Left lung (tissue), 10 donors: Measurements from ENCODE around the gene HES4. TPM values are rescaled to one million over a fixed set of nuclear protein-coding genes. Genes with fewer than 3 reads are reported as not detected.
A peak's percentile ranks its signal among the peaks of the same experiment; 100 is the strongest.

Experiments
- ATAC-seq: fragments of 200-7000 bp; cut with Tn5 transposase; one replicate; pipeline ENCODE4 v1.9.1; 2020; ENCODE audit warnings: moderate library complexity
- DNase-seq, 4 donors: peaks; one replicate each; pipeline ENCODE4 v3.0.0-alpha.2; 2013 to 2020
- H3K27ac ChIP-seq, 2 donors: fragments of 200-600 bp; sonication (generic) in 1 of 2; one replicate each; pipeline versions ENCODE4 v1.5.0 to v1.8.0; 2020 to 2021
- H3K27me3 ChIP-seq, 2 donors: fragments of 200-600 bp; sonication (generic) in 1 of 2; one replicate each; pipeline versions ENCODE4 v1.5.0 to v1.8.0; 2020 to 2021
- H3K36me3 ChIP-seq, 2 donors: fragments of 200-600 bp; sonication (generic) in 1 of 2; one replicate each; pipeline versions ENCODE4 v1.5.0 to v1.8.0; 2020 to 2021
- H3K4me1 ChIP-seq, 2 donors: fragments of 200-600 bp; one replicate each; pipeline ENCODE4 v1.8.0; 2021
- H3K4me3 ChIP-seq, 2 donors: fragments of 200-600 bp; sonication (generic) in 1 of 2; one replicate each; pipeline versions ENCODE4 v1.5.0 to v1.8.0; 2020 to 2021; ENCODE audit warnings: mild to moderate bottlenecking in 1 of 2
- H3K9me3 ChIP-seq, 2 donors: fragments of 200-600 bp; sonication (generic) in 1 of 2; one replicate each; pipeline versions ENCODE4 v1.5.0 to v1.8.0; 2020 to 2021
- intact Hi-C, 2 donors: fragments of 100-400 bp; cut with DNase I; formaldehyde crosslinking; loops; one replicate each; pipeline versions ENCODE4 v1.11.2 to v1.14.2; 2022
- polyA plus RNA-seq, 6 donors: library from polyadenylated mRNA; unstranded; fragments of 120-200 nt; gene quantifications; one replicate each; pipeline ENCODE4 v1.2.1, GENCODE V29; 2013; ENCODE audit not compliant: insufficient read length in 6 of 6
- total RNA-seq, 2 donors: library from RNA; stranded (reverse); fragmentation: NEBNext Ultra II Directional; extraction: Animal tissue kit (Norgen Biotek cat#: 25700); gene quantifications; one replicate each; pipeline ENCODE4 v1.2.1, GENCODE V29; 2021
- TF ChIP-seq, protein P1 (sequence below), 2 donors: fragments of 200-600 bp; sonication (generic) in 1 of 2; IDR thresholded peaks; one replicate each; pipeline versions ENCODE4 v1.5.0 to v1.8.0; 2021; ENCODE audit warnings: antibody characterized with exemption in 2 of 2
- donor health status: DM: no; HTN: yes; CAD: no.
- donor health status: DM: no; HTN: no; CAD: no.

The HES4 gene
- total and polyA plus RNA-seq, 8 donors: 4.4 to 37.5 (median 10.2) TPM

DNA sequence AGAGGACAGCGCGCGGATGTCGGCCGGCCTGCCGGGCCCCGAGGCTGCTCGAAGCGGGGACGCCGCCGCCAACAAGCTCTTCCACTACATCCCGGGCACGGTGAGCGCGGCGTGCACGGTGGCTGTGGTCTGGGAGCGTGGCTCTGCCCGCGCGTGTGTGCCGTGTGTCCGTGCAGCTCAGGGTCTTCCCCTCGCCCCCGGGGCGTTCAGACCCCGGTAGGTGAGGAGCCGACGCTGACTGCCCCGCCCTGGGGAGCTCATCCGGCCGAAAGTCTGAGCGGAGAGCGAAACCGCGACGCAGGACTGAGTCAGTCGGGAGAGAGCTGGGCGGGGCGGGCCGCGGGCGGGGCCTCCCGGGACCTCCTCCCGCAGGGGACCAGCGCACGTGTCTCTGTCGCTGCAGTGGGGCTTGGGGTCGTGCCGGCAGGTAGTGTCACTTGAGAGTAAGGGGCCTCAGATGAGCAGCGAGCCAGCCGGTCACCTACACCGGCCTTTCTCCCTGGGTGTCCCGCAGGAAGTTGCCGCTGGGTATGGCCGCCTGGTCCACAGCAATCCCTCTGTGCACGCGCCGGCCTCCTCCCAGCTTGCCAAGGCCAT is 33.1 kb downstream of the HES4 start:
- peaks cover 18 to 63% of the 10 kb centered on the region in 2 donors for H3K27me3 ChIP-seq
- peaks cover 6 to 19% of the 10 kb centered on the region in 2 donors for H3K4me1 ChIP-seq
- intact Hi-C loops: no loop called here
- peak overlapping the region; percentile 83 to 87 for H3K27ac ChIP-seq
- peak overlapping the region; percentile 60 to 71 for H3K4me3 ChIP-seq
- H3K9me3 ChIP-seq: no peaks in the 10 kb centered on the region
- TF ChIP-seq, protein P1, sequence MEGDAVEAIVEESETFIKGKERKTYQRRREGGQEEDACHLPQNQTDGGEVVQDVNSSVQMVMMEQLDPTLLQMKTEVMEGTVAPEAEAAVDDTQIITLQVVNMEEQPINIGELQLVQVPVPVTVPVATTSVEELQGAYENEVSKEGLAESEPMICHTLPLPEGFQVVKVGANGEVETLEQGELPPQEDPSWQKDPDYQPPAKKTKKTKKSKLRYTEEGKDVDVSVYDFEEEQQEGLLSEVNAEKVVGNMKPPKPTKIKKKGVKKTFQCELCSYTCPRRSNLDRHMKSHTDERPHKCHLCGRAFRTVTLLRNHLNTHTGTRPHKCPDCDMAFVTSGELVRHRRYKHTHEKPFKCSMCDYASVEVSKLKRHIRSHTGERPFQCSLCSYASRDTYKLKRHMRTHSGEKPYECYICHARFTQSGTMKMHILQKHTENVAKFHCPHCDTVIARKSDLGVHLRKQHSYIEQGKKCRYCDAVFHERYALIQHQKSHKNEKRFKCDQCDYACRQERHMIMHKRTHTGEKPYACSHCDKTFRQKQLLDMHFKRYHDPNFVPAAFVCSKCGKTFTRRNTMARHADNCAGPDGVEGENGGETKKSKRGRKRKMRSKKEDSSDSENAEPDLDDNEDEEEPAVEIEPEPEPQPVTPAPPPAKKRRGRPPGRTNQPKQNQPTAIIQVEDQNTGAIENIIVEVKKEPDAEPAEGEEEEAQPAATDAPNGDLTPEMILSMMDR (IDR thresholded peaks at IDR 0.05): no peak
- DNase-seq (peak in 3 of 4 donors; percentile 65 to 96 (median 86)), ATAC-seq (peak; percentile 92)
- peaks cover 0 to 26% of the 10 kb centered on the region in 2 donors for H3K36me3 ChIP-seq

- peaks cover 0 to 26% of the 10 kb centered on the region in 2 donors for H3K36me3 ChIP-seq
- DNase-seq (peak in 1 of 4 donors; percentile 89), ATAC-seq (peak; percentile 93)
- peaks cover 6 to 25% of the 10 kb centered on the region in 2 donors for H3K4me1 ChIP-seq
- TF ChIP-seq, protein P1 (IDR thresholded peaks at IDR 0.05): no peak
- H3K9me3 ChIP-seq: no peaks in the 10 kb centered on the region
- peak within 1 kb of the TSS; percentile 83 to 87 for H3K27ac ChIP-seq
- intact Hi-C loops: no loop called here
- H3K27me3 ChIP-seq: peaks cover 12 to 60% of the 10 kb centered on the region in 2 donors
- peak within 1 kb of the TSS; percentile 60 to 71 for H3K4me3 ChIP-seq
Measured at GRCh38 chr1:966135-966703, 33.7 kb downstream of the HES4 start, which contains the start of gene PLEKHN1. TSS of gene PLEKHN1 (plus strand) at chr1:966482. CDS start at chr1:966532, 50 bp downstream.

- intact Hi-C loops: no loop called here
- H3K27ac ChIP-seq: peak overlapping the region in 1 of 2 donors; percentile 87
- ATAC-seq: no peak
- peak overlapping the region in 1 of 2 donors; percentile 60 for H3K4me3 ChIP-seq
- peak in 1 of 4 donors; percentile 69 for DNase-seq
- TF ChIP-seq, protein P1 (IDR thresholded peaks at IDR 0.05): no peak
- peaks cover 6 to 59% of the 10 kb centered on the region in 2 donors for H3K27me3 ChIP-seq
- peaks cover 6 to 30% of the 10 kb centered on the region in 2 donors for H3K4me1 ChIP-seq
- H3K9me3 ChIP-seq: no peaks in the 10 kb centered on the region
- H3K36me3 ChIP-seq: peaks cover 0 to 26% of the 10 kb centered on the region in 2 donors
Measured at GRCh38 chr1:965526-966134, 34.3 kb downstream of the HES4 start.

DNA sequence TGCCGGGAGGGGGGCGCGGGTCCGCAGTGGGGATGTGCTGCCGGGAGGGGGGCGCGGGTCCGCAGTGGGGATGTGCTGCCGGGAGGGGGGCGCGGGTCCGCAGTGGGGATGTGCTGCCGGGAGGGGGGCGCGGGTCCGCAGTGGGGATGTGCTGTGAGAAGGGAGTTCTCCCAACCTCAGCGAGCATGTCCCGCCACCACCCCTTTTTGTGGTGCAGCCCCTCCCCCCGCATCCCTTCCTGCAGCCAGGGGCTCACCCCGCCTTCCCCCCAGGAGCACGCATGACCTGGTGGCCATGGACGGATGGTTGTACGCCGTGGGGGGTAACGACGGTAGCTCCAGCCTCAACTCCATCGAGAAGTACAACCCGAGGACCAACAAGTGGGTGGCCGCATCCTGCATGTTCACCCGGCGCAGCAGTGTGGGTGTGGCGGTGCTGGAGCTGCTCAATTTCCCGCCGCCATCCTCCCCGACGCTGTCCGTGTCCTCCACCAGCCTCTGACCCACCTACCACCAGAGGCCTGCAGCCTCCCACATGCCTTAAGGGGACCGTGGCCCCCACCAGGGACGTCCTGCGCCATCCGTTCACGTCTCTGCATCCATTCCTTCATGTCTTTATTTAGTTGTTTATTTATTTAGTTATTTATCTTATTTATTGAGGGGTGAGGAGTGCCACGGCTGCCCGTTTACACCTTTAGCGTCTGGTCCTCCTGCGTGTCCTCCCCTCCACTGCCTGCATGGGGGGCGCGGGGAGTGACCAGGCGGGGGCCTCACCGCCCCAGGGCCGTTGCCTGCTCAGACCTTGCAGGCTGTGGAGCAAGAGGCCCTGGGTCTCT is 35.0 kb downstream of the HES4 start:
- TF ChIP-seq, protein P1 (IDR thresholded peaks at IDR 0.05): no peak
- no peaks in the 10 kb centered on the region for H3K9me3 ChIP-seq
- H3K4me1 ChIP-seq: peaks cover 6 to 34% of the 10 kb centered on the region in 2 donors
- intact Hi-C loops: no loop called here
- H3K4me3 ChIP-seq: no peak overlapping the region
- H3K36me3 ChIP-seq: peaks cover 0 to 26% of the 10 kb centered on the region in 2 donors
- H3K27ac ChIP-seq: no peak overlapping the region
- peaks cover 0 to 52% of the 10 kb centered on the region in 2 donors for H3K27me3 ChIP-seq
- DNase-seq: peak in 1 of 4 donors; percentile 72
- no peak for ATAC-seq
